ENCODE data around the gene ROBO2. TPM values are rescaled to one million over a fixed set of nuclear protein-coding genes. Genes with fewer than 3 reads are reported as not detected.

The ROBO2 gene
- total RNA-seq, 1 donor from 2014 or later, result 8.9 TPM

GRCh38 chr3:77541203-77541922 lies 501.5 kb downstream of the ROBO2 start:
- Histone ChIP-seq H3K27me3 (ENCODE audit: control insufficient read depth in 3 of 3, insufficient read depth in 3 of 3, low read length in 3 of 3) (no peaks in the 10 kb centered on the region), H3K27ac (ENCODE audit: low read depth, low read length) (no peak overlapping the region), H3K4me3 (ENCODE audit: low read length in 3 of 3) (no peak overlapping the region), H3K9me3 (ENCODE audit: control insufficient read depth in 3 of 3, low read length in 3 of 3) (no peaks in the 10 kb centered on the region), H3K9ac (ENCODE audit: low read depth in 1 of 3, low read length in 3 of 3) (no peak overlapping the region), H3K36me3 (ENCODE audit: control insufficient read depth in 3 of 3, insufficient read depth in 3 of 3, low read length in 3 of 3) (no peaks in the 10 kb centered on the region), H3K4me1 (ENCODE audit: control insufficient read depth in 3 of 3, insufficient read depth in 3 of 3, low read length in 3 of 3) (no peaks in the 10 kb centered on the region)

GRCh38 chr3:77546246-77546645 lies 506.3 kb downstream of the ROBO2 start:
- H3K4me3 ChIP-seq (ENCODE audit: low read length in 3 of 3), result no peak overlapping the region
- no peaks in the 10 kb centered on the region for H3K36me3 ChIP-seq (ENCODE audit: control insufficient read depth in 3 of 3, insufficient read depth in 3 of 3, low read length in 3 of 3)
- H3K9ac ChIP-seq (ENCODE audit: low read depth in 1 of 3, low read length in 3 of 3), result no peak overlapping the region
- H3K4me1 ChIP-seq (ENCODE audit: control insufficient read depth in 3 of 3, insufficient read depth in 3 of 3, low read length in 3 of 3), result no peaks in the 10 kb centered on the region
- H3K9me3 ChIP-seq (ENCODE audit: control insufficient read depth in 3 of 3, low read length in 3 of 3), result no peaks in the 10 kb centered on the region
- no peaks in the 10 kb centered on the region for H3K27me3 ChIP-seq (ENCODE audit: control insufficient read depth in 3 of 3, insufficient read depth in 3 of 3, low read length in 3 of 3)
- no peak overlapping the region for H3K27ac ChIP-seq (ENCODE audit: low read depth, low read length)

DNA sequence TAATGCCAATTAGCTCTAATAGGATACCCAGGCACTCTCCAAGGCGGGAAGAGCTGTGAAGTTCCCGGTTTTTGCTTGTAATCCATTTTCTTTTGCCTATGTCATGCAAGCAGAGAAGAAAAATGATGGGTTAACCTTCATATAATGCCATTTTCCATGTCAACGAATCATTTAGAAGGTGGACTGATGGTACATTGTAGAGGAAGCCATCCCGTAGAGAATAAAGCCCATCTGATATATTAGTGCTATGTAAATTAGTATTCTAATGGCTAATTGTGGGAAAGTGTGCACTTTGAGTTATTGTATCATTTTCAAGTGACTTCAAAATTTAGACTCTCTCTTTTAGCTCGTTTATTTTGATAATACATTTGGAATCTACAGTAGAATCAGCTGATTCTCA lies 509.1 kb downstream of the ROBO2 start:
- H3K9ac ChIP-seq (ENCODE audit: low read depth in 1 of 3, low read length in 3 of 3), result no peak overlapping the region
- H3K4me3 ChIP-seq (ENCODE audit: low read length in 3 of 3), result no peak overlapping the region
- no peaks in the 10 kb centered on the region for H3K4me1 ChIP-seq (ENCODE audit: control insufficient read depth in 3 of 3, insufficient read depth in 3 of 3, low read length in 3 of 3)
- no peaks in the 10 kb centered on the region for H3K9me3 ChIP-seq (ENCODE audit: control insufficient read depth in 3 of 3, low read length in 3 of 3)
- no peaks in the 10 kb centered on the region for H3K36me3 ChIP-seq (ENCODE audit: control insufficient read depth in 3 of 3, insufficient read depth in 3 of 3, low read length in 3 of 3)
- H3K27me3 ChIP-seq (ENCODE audit: control insufficient read depth in 3 of 3, insufficient read depth in 3 of 3, low read length in 3 of 3), result no peaks in the 10 kb centered on the region
- no peak overlapping the region for H3K27ac ChIP-seq (ENCODE audit: low read depth, low read length)

DNA sequence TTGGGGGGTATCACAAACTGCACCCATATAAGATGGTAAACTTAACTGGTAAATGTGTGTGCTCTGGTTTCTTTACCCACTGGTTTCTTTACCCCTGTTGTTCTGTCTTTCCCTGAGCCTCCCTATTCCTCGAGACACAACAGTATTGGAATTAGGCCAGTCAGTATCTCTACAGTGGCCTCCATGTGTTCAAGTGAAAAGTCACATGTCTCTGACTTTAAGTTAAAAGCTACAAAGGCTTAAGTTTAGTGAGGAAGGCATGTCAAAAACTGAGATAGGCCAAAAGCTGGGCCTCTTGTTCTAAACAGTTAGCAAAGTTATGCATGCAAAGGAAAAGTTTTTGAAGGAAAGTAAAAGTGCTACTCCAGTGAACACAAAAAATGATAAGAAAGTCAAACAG lies 513.3 kb downstream of the ROBO2 start:
- H3K9me3 ChIP-seq (ENCODE audit: control insufficient read depth in 3 of 3, low read length in 3 of 3), result no peaks in the 10 kb centered on the region
- H3K36me3 ChIP-seq (ENCODE audit: control insufficient read depth in 3 of 3, insufficient read depth in 3 of 3, low read length in 3 of 3), result no peaks in the 10 kb centered on the region
- no peaks in the 10 kb centered on the region for H3K4me1 ChIP-seq (ENCODE audit: control insufficient read depth in 3 of 3, insufficient read depth in 3 of 3, low read length in 3 of 3)
- H3K27me3 ChIP-seq (ENCODE audit: control insufficient read depth in 3 of 3, insufficient read depth in 3 of 3, low read length in 3 of 3), result no peaks in the 10 kb centered on the region
- no peak overlapping the region for H3K9ac ChIP-seq (ENCODE audit: low read depth in 1 of 3, low read length in 3 of 3)
- H3K27ac ChIP-seq (ENCODE audit: low read depth, low read length), result no peak overlapping the region
- no peak overlapping the region for H3K4me3 ChIP-seq (ENCODE audit: low read length in 3 of 3)

GRCh38 chr3:77562089-77562488 lies 522.2 kb downstream of the ROBO2 start:
- Histone ChIP-seq H3K36me3 (ENCODE audit: control insufficient read depth in 3 of 3, insufficient read depth in 3 of 3, low read length in 3 of 3) (no peaks in the 10 kb centered on the region), H3K27me3 (ENCODE audit: control insufficient read depth in 3 of 3, insufficient read depth in 3 of 3, low read length in 3 of 3) (no peaks in the 10 kb centered on the region), H3K9ac (ENCODE audit: low read depth in 1 of 3, low read length in 3 of 3) (no peak overlapping the region), H3K9me3 (ENCODE audit: control insufficient read depth in 3 of 3, low read length in 3 of 3) (no peaks in the 10 kb centered on the region), H3K4me3 (ENCODE audit: low read length in 3 of 3) (no peak overlapping the region), H3K4me1 (ENCODE audit: control insufficient read depth in 3 of 3, insufficient read depth in 3 of 3, low read length in 3 of 3) (no peaks in the 10 kb centered on the region), H3K27ac (ENCODE audit: low read depth, low read length) (no peak overlapping the region)

DNA sequence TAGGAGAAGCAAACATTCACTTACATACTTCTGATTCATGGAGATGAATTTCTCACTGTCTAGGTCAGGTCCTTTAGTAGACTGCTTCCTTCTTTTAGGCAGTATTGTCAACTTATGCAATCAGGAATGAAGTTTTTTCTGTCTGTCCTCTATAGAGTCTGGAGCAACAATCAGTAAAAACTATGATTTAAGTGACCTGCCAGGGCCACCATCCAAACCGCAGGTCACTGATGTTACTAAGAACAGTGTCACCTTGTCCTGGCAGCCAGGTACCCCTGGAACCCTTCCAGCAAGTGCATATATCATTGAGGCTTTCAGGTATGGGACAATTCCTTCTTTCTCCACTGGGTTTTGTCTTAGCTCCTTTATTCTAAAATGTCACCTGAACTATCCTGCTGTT lies 523.1 kb downstream of the ROBO2 start:
- H3K27ac ChIP-seq (ENCODE audit: low read depth, low read length), result no peak overlapping the region
- no peaks in the 10 kb centered on the region for H3K27me3 ChIP-seq (ENCODE audit: control insufficient read depth in 3 of 3, insufficient read depth in 3 of 3, low read length in 3 of 3)
- no peaks in the 10 kb centered on the region for H3K9me3 ChIP-seq (ENCODE audit: control insufficient read depth in 3 of 3, low read length in 3 of 3)
- no peak overlapping the region for H3K9ac ChIP-seq (ENCODE audit: low read depth in 1 of 3, low read length in 3 of 3)
- no peak overlapping the region for H3K4me3 ChIP-seq (ENCODE audit: low read length in 3 of 3)
- H3K4me1 ChIP-seq (ENCODE audit: control insufficient read depth in 3 of 3, insufficient read depth in 3 of 3, low read length in 3 of 3), result no peaks in the 10 kb centered on the region
- no peaks in the 10 kb centered on the region for H3K36me3 ChIP-seq (ENCODE audit: control insufficient read depth in 3 of 3, insufficient read depth in 3 of 3, low read length in 3 of 3)

- H3K4me1 ChIP-seq (ENCODE audit: control insufficient read depth in 3 of 3, insufficient read depth in 3 of 3, low read length in 3 of 3), result no peaks in the 10 kb centered on the region
- no peaks in the 10 kb centered on the region for H3K27me3 ChIP-seq (ENCODE audit: control insufficient read depth in 3 of 3, insufficient read depth in 3 of 3, low read length in 3 of 3)
- H3K27ac ChIP-seq (ENCODE audit: low read depth, low read length), result no peak overlapping the region
- H3K4me3 ChIP-seq (ENCODE audit: low read length in 3 of 3), result no peak overlapping the region
- no peaks in the 10 kb centered on the region for H3K36me3 ChIP-seq (ENCODE audit: control insufficient read depth in 3 of 3, insufficient read depth in 3 of 3, low read length in 3 of 3)
- H3K9ac ChIP-seq (ENCODE audit: low read depth in 1 of 3, low read length in 3 of 3), result no peak overlapping the region
- no peaks in the 10 kb centered on the region for H3K9me3 ChIP-seq (ENCODE audit: control insufficient read depth in 3 of 3, low read length in 3 of 3)
These were observed 526.2 kb downstream of the ROBO2 start for GRCh38 chr3:77566055-77566454.

DNA sequence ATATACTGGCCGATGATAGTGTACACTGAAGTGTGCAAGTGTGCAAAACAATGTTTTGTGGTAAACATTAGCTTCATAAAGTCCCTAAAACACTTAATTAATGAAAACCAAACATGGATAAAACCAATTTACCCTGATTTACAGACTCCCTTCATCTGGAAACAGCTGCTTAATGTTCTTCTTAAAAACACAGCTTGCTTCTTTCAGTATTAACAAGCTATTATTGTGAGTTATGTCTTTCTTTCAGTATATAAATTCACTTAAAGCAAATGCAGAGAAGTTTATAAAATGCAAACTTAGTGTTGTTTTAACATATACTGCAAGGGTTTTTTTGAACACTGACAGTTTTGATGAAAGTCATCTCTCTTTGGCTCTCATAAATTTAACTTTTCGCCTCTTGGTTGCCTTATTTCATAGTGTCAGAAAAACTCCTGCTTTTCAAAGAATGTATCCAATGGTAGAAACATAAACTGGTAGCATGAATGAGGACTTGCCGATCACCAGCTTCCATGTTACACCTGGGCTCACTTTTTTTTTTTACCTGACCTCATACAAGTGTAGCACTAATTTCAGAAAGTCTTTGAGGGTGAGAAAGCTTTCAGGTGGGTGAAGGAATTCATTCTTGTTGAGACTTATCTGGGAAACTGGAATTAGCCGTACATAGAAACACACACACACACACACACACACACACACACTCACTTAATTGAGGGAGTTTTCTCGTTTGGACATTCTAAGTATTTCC lies 532.2 kb downstream of the ROBO2 start:
- no peaks in the 10 kb centered on the region for H3K27me3 ChIP-seq (ENCODE audit: control insufficient read depth in 3 of 3, insufficient read depth in 3 of 3, low read length in 3 of 3)
- no peaks in the 10 kb centered on the region for H3K36me3 ChIP-seq (ENCODE audit: control insufficient read depth in 3 of 3, insufficient read depth in 3 of 3, low read length in 3 of 3)
- no peak overlapping the region for H3K27ac ChIP-seq (ENCODE audit: low read depth, low read length)
- H3K9ac ChIP-seq (ENCODE audit: low read depth in 1 of 3, low read length in 3 of 3), result no peak overlapping the region
- H3K9me3 ChIP-seq (ENCODE audit: control insufficient read depth in 3 of 3, low read length in 3 of 3), result no peaks in the 10 kb centered on the region
- H3K4me1 ChIP-seq (ENCODE audit: control insufficient read depth in 3 of 3, insufficient read depth in 3 of 3, low read length in 3 of 3), result no peaks in the 10 kb centered on the region
- H3K4me3 ChIP-seq (ENCODE audit: low read length in 3 of 3), result no peak overlapping the region

GRCh38 chr3:77577264-77577663 lies 537.4 kb downstream of the ROBO2 start:
- Histone ChIP-seq H3K4me3 (ENCODE audit: low read length in 3 of 3) (no peak overlapping the region), H3K36me3 (ENCODE audit: control insufficient read depth in 3 of 3, insufficient read depth in 3 of 3, low read length in 3 of 3) (no peaks in the 10 kb centered on the region), H3K9ac (ENCODE audit: low read depth in 1 of 3, low read length in 3 of 3) (no peak overlapping the region), H3K27ac (ENCODE audit: low read depth, low read length) (no peak overlapping the region), H3K9me3 (ENCODE audit: control insufficient read depth in 3 of 3, low read length in 3 of 3) (no peaks in the 10 kb centered on the region), H3K27me3 (ENCODE audit: control insufficient read depth in 3 of 3, insufficient read depth in 3 of 3, low read length in 3 of 3) (no peaks in the 10 kb centered on the region), H3K4me1 (ENCODE audit: control insufficient read depth in 3 of 3, insufficient read depth in 3 of 3, low read length in 3 of 3) (no peaks in the 10 kb centered on the region)

DNA sequence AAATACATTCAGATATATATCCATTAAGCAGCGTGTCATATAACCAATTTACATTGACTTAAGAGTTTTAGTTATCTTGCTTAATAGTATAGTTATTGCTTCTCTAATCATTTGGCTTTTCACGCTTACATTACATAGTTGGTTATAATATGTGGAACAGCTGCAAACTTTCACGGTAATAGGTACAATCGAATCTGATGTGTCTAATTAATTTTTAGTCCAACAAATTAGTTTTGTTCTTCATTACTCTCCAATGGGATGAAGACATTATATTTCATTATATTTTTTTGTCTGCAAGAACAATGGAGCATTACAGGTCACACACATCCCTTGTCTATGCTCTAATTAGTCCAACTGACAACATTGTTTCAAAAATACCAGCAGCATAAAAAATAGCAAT lies 546.3 kb downstream of the ROBO2 start:
- Histone ChIP-seq H3K9ac (ENCODE audit: low read depth in 1 of 3, low read length in 3 of 3) (no peak overlapping the region), H3K4me1 (ENCODE audit: control insufficient read depth in 3 of 3, insufficient read depth in 3 of 3, low read length in 3 of 3) (no peaks in the 10 kb centered on the region), H3K27ac (ENCODE audit: low read depth, low read length) (no peak overlapping the region), H3K27me3 (ENCODE audit: control insufficient read depth in 3 of 3, insufficient read depth in 3 of 3, low read length in 3 of 3) (no peaks in the 10 kb centered on the region), H3K36me3 (ENCODE audit: control insufficient read depth in 3 of 3, insufficient read depth in 3 of 3, low read length in 3 of 3) (no peaks in the 10 kb centered on the region), H3K4me3 (ENCODE audit: low read length in 3 of 3) (no peak overlapping the region), H3K9me3 (ENCODE audit: control insufficient read depth in 3 of 3, low read length in 3 of 3) (no peaks in the 10 kb centered on the region)

All from skeletal muscle tissue (tissue), 4 donors.